ENCODE data around the gene ORAI2.

GRCh38 chr7:102396710-102397019, 36.7 kb upstream of the ORAI2 start:
- TF ChIP-seq POLR2AphosphoS5 (IDR thresholded peaks at IDR 0.05; ENCODE audit: low read depth, low read length): no peak
- TF ChIP-seq, protein P1, sequence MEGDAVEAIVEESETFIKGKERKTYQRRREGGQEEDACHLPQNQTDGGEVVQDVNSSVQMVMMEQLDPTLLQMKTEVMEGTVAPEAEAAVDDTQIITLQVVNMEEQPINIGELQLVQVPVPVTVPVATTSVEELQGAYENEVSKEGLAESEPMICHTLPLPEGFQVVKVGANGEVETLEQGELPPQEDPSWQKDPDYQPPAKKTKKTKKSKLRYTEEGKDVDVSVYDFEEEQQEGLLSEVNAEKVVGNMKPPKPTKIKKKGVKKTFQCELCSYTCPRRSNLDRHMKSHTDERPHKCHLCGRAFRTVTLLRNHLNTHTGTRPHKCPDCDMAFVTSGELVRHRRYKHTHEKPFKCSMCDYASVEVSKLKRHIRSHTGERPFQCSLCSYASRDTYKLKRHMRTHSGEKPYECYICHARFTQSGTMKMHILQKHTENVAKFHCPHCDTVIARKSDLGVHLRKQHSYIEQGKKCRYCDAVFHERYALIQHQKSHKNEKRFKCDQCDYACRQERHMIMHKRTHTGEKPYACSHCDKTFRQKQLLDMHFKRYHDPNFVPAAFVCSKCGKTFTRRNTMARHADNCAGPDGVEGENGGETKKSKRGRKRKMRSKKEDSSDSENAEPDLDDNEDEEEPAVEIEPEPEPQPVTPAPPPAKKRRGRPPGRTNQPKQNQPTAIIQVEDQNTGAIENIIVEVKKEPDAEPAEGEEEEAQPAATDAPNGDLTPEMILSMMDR (IDR thresholded peaks at IDR 0.05): no peak
